PC-9 (cell line): ENCODE measurements around the gene MRM1. TPM values are rescaled to one million over a fixed set of nuclear protein-coding genes. Genes with fewer than 3 reads are reported as not detected.

Experiments
- BruUV-seq: library from RNA; stranded (reverse); fragments of 400-500 nt; replicated peaks from 2 replicates; lab custom pipeline; 2021; lab: Mats Ljungman, UMichigan
- CTCF ChIA-PET: fragments of 300-600 bp; sonication (Branson Sonifier 250); formaldehyde crosslinking; loops from one replicate; lab custom pipeline; 2022; ENCODE audit warnings: antibody characterized with exemption; lab: Charles Lee
- POLR2A ChIA-PET: fragments of 300-600 bp; sonication (Branson Sonifier 250); formaldehyde crosslinking; loops from one replicate; lab custom pipeline; 2022; ENCODE audit warnings: antibody characterized with exemption; ENCODE audit not compliant: unreplicated experiment; lab: Charles Lee
- DNase-seq, 2 experiments: peaks; one replicate each; pipeline versions ENCODE4 v3.0.0 to v3.0.0-alpha.2; 2015 to 2022; ENCODE audit warnings: mixed read lengths in 1 of 2
- H2AFZ ChIP-seq: fragments of 200-600 bp; sonication (generic); 2 replicates; pipeline ENCODE4 v1.8.1; 2017; ENCODE audit warnings: antibody characterized with exemption
- H3F3A ChIP-seq: fragments of 200-600 bp; sonication (generic); 2 replicates; pipeline ENCODE4 v1.8.1; 2017; ENCODE audit warnings: antibody characterized with exemption, mild to moderate bottlenecking, low read depth; ENCODE audit not compliant: insufficient read depth
- H3K27ac ChIP-seq: fragments of 200-600 bp; sonication (generic); 2 replicates; pipeline ENCODE4 v1.6.1; 2016; ENCODE audit warnings: mixed run types
- H3K27me3 ChIP-seq: fragments of 200-600 bp; sonication (generic); 2 replicates; pipeline ENCODE4 v1.6.1; 2016; ENCODE audit warnings: low read depth, mixed run types; ENCODE audit not compliant: insufficient read depth
- H3K36me3 ChIP-seq: fragments of 200-600 bp; sonication (generic); 2 replicates; pipeline ENCODE4 v1.6.1; 2016; ENCODE audit warnings: low read depth, mixed run types
- H3K4me1 ChIP-seq: fragments of 200-600 bp; sonication (generic); replicated peaks from 2 replicates; pipeline ENCODE4 v1.6.1; 2016; ENCODE audit warnings: mixed run types; ENCODE audit not compliant: insufficient read depth
- H3K4me2 ChIP-seq: fragments of 200-600 bp; sonication (generic); 2 replicates; pipeline ENCODE4 v1.6.1; 2017; ENCODE audit warnings: mixed run types
- H3K4me3 ChIP-seq: fragments of 200-600 bp; sonication (generic); 2 replicates; pipeline ENCODE4 v1.6.1; 2016; ENCODE audit warnings: mixed run types
- H3K79me2 ChIP-seq: fragments of 200-600 bp; sonication (generic); 2 replicates; pipeline ENCODE4 v1.6.1; 2017; ENCODE audit warnings: low read depth, mixed run types
- H3K9me2 ChIP-seq: fragments of 200-600 bp; sonication (generic); 2 replicates; pipeline ENCODE4 v1.8.1; 2017; ENCODE audit warnings: mild to moderate bottlenecking; ENCODE audit not compliant: insufficient read depth
- H3K9me3 ChIP-seq: fragments of 200-600 bp; sonication (generic); 2 replicates; pipeline ENCODE4 v1.8.1; 2016; ENCODE audit warnings: low read depth; ENCODE audit not compliant: insufficient read depth
- H4K20me1 ChIP-seq: fragments of 200-600 bp; sonication (generic); 2 replicates; pipeline ENCODE4 v1.8.1; 2017; ENCODE audit not compliant: insufficient read depth
- EZH2 ChIP-seq: fragments of 200-600 bp; sonication (generic); IDR thresholded peaks from 2 replicates; pipeline ENCODE4 v1.8.0; 2017; ENCODE audit warnings: antibody characterized with exemption, low read depth
- intact Hi-C: fragments of 100-400 bp; cut with micrococcal nuclease; formaldehyde crosslinking; loops from one replicate; pipeline ENCODE4 v1.10.0; 2022; ENCODE audit not compliant: unreplicated experiment
- total RNA-seq: library from RNA; stranded (reverse); gene quantifications from 2 replicates; pipeline ENCODE4 v1.2.3, GENCODE V29; 2021
- TF ChIP-seq, protein P1 (sequence below): fragments of 200-600 bp; sonication (generic); conservative IDR thresholded peaks from 2 replicates; pipeline ENCODE4 v1.6.1; 2017; ENCODE audit warnings: mixed run types, antibody characterized with exemption, mild to moderate bottlenecking, moderate library complexity

Gene MRM1
- total RNA-seq, 1 experiment from 2014 or later, result 9.6 TPM

DNA sequence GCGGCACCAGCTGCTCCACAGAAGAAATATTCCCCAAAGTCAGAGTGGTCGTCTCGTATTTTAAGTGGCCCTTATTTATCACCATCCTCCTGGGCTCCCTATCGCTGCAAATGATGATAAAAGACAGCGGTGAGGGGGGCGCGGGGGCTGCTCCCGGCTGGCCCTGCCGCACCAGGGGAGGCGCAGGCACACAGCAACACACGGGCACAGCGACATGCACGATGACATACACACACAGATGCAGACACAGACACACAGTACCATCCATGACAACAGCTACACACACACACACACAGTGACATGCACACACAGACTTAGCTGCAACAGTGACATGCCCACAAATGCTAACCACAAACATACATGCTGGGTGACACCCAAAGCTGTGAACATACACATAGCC is 52.5 kb downstream of the MRM1 start:
- H3K9me2 ChIP-seq, result no peaks in the 10 kb centered on the region
- intact Hi-C loops, result no loop called here
- no peaks in the 10 kb centered on the region for H3F3A ChIP-seq
- no peak overlapping the region for H3K4me2 ChIP-seq
- no peak for DNase-seq
- H3K9me3 ChIP-seq, result no peaks in the 10 kb centered on the region
- no peak overlapping the region for H3K4me3 ChIP-seq
- POLR2A ChIA-PET, result no interaction called here
- no peak overlapping the region for H2AFZ ChIP-seq
- no peaks in the 10 kb centered on the region for H3K36me3 ChIP-seq
- no peaks in the 10 kb centered on the region for H3K27me3 ChIP-seq
- H4K20me1 ChIP-seq, result no peaks in the 10 kb centered on the region
- H3K79me2 ChIP-seq, result no peaks in the 10 kb centered on the region
- TF ChIP-seq, protein P1, sequence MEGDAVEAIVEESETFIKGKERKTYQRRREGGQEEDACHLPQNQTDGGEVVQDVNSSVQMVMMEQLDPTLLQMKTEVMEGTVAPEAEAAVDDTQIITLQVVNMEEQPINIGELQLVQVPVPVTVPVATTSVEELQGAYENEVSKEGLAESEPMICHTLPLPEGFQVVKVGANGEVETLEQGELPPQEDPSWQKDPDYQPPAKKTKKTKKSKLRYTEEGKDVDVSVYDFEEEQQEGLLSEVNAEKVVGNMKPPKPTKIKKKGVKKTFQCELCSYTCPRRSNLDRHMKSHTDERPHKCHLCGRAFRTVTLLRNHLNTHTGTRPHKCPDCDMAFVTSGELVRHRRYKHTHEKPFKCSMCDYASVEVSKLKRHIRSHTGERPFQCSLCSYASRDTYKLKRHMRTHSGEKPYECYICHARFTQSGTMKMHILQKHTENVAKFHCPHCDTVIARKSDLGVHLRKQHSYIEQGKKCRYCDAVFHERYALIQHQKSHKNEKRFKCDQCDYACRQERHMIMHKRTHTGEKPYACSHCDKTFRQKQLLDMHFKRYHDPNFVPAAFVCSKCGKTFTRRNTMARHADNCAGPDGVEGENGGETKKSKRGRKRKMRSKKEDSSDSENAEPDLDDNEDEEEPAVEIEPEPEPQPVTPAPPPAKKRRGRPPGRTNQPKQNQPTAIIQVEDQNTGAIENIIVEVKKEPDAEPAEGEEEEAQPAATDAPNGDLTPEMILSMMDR, result no peak
- TF ChIP-seq EZH2, result no peak
- H3K4me1 ChIP-seq, result peaks cover 15% of the 10 kb centered on the region
- no peak overlapping the region for H3K27ac ChIP-seq
- CTCF ChIA-PET, result interaction anchor here (0.7 kb wide), 1 partner anchor 740 kb away, joined by 3 read pairs; no protein-coding TSS in a partner anchor
- no TSS peak for BruUV-seq

DNA sequence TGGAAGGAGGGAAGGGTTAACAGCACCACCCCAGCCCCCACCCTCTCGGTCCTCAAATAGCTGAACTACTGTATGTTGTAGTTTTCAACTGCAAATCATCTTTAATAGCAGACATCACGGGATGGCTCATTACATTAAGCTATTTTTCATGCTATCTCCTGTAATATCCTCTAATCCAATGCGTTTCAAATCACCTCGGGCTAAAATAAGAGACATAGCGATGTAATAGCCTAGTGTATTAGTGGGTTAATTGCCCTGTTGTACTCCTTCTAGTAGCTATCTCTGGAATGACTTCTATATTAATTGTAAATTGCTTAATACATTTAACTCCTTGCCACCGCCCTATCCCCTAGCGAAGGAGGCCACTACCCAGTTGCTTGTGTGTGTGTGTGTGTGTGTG is 54.3 kb downstream of the MRM1 start:
- H4K20me1 ChIP-seq, result no peaks in the 10 kb centered on the region
- no peaks in the 10 kb centered on the region for H3F3A ChIP-seq
- H3K36me3 ChIP-seq, result no peaks in the 10 kb centered on the region
- no peak overlapping the region for H3K27ac ChIP-seq
- POLR2A ChIA-PET, result no interaction called here
- no peak for DNase-seq
- TF ChIP-seq, protein P1, result no peak
- no peak for TF ChIP-seq EZH2
- peaks cover 15% of the 10 kb centered on the region for H3K4me1 ChIP-seq
- intact Hi-C loops, result no loop called here
- H2AFZ ChIP-seq, result no peak overlapping the region
- no peaks in the 10 kb centered on the region for H3K9me3 ChIP-seq
- no peak overlapping the region for H3K4me2 ChIP-seq
- no TSS peak for BruUV-seq
- no peaks in the 10 kb centered on the region for H3K79me2 ChIP-seq
- CTCF ChIA-PET, result interaction anchor here (0.6 kb wide), 1 partner anchor 681 kb away, joined by 3 read pairs; no protein-coding TSS in a partner anchor
- H3K27me3 ChIP-seq, result no peaks in the 10 kb centered on the region
- H3K9me2 ChIP-seq, result no peaks in the 10 kb centered on the region
- H3K4me3 ChIP-seq, result no peak overlapping the region

DNA sequence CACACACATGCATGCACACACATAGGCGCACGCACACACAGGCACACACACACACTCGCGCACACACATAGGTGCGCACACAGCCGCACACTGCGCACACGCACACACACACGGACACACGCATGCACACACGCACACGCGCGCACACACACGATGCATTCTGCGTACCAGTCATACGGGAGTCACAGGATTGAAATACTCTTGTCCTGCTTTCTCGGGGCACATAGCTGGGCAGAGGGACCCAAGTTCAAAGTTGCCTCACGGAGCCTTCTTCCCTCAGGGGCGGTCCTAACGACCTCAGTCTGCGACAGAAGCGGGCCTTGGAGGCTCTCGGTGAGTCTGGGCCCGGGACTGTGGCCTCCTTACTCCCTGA is 56.0 kb downstream of the MRM1 start:
- Histone ChIP-seq H3K9me2 (no peaks in the 10 kb centered on the region), H3K4me1 (peaks cover 9% of the 10 kb centered on the region; the same call in 1 of the 2 replicates), H3K9me3 (no peaks in the 10 kb centered on the region), H2AFZ (no peak overlapping the region), H3K27ac (no peak overlapping the region), H3K27me3 (no peaks in the 10 kb centered on the region), H3K4me2 (no peak overlapping the region), H3K4me3 (no peak overlapping the region), H4K20me1 (no peaks in the 10 kb centered on the region), H3F3A (no peaks in the 10 kb centered on the region), H3K79me2 (no peaks in the 10 kb centered on the region), H3K36me3 (no peaks in the 10 kb centered on the region)
- CTCF ChIA-PET, result interaction anchor here (0.6 kb wide), 1 partner anchor 55 kb away, joined by 3 read pairs; no protein-coding TSS in a partner anchor
- POLR2A ChIA-PET, result no interaction called here
- TF ChIP-seq, protein P1, result no peak
- no peak for TF ChIP-seq EZH2
- intact Hi-C loops, result no loop called here
- BruUV-seq, result no TSS peak
- DNase-seq, result no peak
